ENCODE results near the gene AHNAK.

DNA sequence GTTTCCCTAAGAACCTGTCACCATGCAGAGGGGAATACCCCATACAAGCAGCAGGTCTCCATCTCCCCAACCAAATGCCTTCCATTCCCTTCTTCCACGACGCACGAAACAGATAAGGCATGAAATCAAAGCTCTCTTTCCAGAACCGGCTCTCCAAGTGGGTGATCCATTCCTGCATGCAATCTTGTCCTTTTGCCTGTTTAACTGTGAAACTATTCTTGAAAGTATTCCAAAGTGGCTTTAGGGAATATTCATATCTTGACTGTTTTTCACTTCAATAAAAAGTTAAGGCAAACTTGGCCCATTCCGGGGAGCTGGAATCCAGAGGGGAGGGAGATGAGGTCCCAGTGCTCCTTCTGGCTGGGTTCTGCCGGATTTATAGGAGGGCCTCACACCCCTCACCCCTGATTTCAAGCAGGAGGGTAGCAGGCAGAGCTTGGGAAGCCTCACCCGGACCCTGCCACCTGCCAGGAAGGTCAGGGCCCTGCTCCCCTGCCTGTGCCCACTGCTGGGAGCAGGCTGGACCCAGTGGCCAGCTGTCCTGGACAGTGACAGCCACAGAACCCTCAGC, 66.9 kb downstream of the AHNAK start:
- no peak for TF ChIP-seq EZH2 (IDR thresholded peaks at IDR 0.05; ENCODE audit: low read length, missing control alignments)
- TF ChIP-seq, protein P1, sequence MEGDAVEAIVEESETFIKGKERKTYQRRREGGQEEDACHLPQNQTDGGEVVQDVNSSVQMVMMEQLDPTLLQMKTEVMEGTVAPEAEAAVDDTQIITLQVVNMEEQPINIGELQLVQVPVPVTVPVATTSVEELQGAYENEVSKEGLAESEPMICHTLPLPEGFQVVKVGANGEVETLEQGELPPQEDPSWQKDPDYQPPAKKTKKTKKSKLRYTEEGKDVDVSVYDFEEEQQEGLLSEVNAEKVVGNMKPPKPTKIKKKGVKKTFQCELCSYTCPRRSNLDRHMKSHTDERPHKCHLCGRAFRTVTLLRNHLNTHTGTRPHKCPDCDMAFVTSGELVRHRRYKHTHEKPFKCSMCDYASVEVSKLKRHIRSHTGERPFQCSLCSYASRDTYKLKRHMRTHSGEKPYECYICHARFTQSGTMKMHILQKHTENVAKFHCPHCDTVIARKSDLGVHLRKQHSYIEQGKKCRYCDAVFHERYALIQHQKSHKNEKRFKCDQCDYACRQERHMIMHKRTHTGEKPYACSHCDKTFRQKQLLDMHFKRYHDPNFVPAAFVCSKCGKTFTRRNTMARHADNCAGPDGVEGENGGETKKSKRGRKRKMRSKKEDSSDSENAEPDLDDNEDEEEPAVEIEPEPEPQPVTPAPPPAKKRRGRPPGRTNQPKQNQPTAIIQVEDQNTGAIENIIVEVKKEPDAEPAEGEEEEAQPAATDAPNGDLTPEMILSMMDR (conservative IDR thresholded peaks at IDR 0.05 in 1 of 2, IDR thresholded peaks at IDR 0.05 in 1 of 2; ENCODE audit: low read depth in 1 of 2, low read length in 2 of 2), result no peak

All from fibroblast of lung (primary cell).